ENCODE measurements around the gene CCDC93. TPM values are rescaled to one million over a fixed set of nuclear protein-coding genes. Genes with fewer than 3 reads are reported as not detected.

The CCDC93 gene
- total RNA-seq, 1 donor from 2014 or later: 37.0 TPM

DNA sequence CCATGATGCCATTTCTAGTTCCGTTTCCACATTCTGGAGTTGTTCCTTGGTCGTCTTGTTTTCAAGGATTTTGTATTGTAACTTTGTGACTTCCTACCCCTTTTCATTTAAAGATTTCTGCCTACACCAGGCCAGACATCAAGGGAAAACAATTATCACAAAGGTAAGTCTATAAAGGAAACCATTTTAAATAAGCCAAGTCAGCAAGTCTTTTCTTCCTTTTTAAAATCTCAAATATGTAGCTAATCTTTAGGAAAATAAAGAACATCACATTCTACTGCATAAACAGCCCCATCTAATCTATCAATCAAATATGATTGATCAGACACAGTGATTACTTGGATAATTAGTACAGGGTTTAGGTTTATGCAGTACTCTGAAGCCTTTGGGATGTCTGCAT is 38.6 kb upstream of the CCDC93 start:
- Mint-ChIP-seq H3K27me3 (ENCODE audit: low read depth) (peaks cover 57% of the 10 kb centered on the region), H3K4me3 (ENCODE audit: low read depth) (no peak overlapping the region), H3K27ac (no peak overlapping the region), H3K36me3 (ENCODE audit: low read depth) (no peaks in the 10 kb centered on the region), H3K9me3 (no peaks in the 10 kb centered on the region), H3K4me1 (ENCODE audit: low read depth) (peaks cover 4% of the 10 kb centered on the region)
- DNase-seq (ENCODE audit: low spot score): no peak
- intact Hi-C loops (cut with micrococcal nuclease): no loop called here

DNA sequence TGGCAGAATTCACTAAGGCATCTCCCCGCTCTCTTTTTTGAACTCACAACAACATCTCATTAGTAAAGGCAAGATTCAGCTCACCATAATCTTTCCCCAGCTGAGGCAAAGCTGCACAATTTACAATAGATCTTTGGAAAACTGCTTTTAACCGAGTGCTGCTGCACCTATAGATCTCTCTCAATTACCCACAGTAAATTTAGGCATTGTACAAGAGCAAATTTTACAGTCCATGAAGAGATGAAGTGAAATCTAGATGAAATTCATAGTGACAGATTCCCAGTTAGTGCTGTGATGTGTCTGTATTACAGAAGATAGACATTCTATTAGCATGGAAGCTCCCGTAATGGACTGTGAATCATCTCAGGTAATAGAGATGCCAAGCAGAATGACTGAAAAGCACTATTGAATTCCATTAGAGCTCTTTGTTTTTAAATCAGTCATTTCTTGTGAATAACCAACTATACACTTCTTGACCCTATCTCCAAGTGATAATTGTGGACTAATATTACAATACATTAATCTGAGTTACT is 38.0 kb upstream of the CCDC93 start:
- H3K4me1 Mint-ChIP-seq (ENCODE audit: low read depth): peaks cover 9% of the 10 kb centered on the region
- no peak overlapping the region for H3K4me3 Mint-ChIP-seq (ENCODE audit: low read depth)
- H3K27me3 Mint-ChIP-seq (ENCODE audit: low read depth): peaks cover 58% of the 10 kb centered on the region
- H3K36me3 Mint-ChIP-seq (ENCODE audit: low read depth): no peaks in the 10 kb centered on the region
- no peak overlapping the region for H3K27ac Mint-ChIP-seq
- no peak for DNase-seq (ENCODE audit: low spot score)
- H3K9me3 Mint-ChIP-seq: no peaks in the 10 kb centered on the region
- intact Hi-C loops (cut with micrococcal nuclease): no loop called here

DNA sequence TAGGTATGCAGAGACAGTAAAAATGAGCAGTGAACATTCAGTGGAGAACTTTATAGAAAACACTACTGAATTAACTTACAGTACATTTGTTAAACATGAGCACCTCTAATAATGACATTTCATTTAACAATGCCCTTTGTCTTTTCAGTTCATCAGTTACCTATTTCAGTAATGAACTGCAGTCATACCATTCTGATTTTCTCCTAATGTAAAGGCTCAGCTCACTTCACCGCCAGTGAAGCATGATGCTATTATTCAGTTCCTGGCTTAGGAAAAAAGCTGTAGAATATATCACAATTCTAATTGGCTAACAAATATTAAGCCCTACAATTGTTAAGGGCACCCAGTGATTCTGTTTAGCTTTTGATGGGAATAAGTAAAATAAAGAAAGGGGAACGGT is 37.1 kb upstream of the CCDC93 start:
- H3K4me1 Mint-ChIP-seq (ENCODE audit: low read depth): peaks cover 9% of the 10 kb centered on the region
- DNase-seq (ENCODE audit: low spot score): no peak
- no peaks in the 10 kb centered on the region for H3K9me3 Mint-ChIP-seq
- intact Hi-C loops (cut with micrococcal nuclease): no loop called here
- H3K36me3 Mint-ChIP-seq (ENCODE audit: low read depth): no peaks in the 10 kb centered on the region
- no peak overlapping the region for H3K4me3 Mint-ChIP-seq (ENCODE audit: low read depth)
- no peak overlapping the region for H3K27ac Mint-ChIP-seq
- H3K27me3 Mint-ChIP-seq (ENCODE audit: low read depth): peaks cover 58% of the 10 kb centered on the region

DNA sequence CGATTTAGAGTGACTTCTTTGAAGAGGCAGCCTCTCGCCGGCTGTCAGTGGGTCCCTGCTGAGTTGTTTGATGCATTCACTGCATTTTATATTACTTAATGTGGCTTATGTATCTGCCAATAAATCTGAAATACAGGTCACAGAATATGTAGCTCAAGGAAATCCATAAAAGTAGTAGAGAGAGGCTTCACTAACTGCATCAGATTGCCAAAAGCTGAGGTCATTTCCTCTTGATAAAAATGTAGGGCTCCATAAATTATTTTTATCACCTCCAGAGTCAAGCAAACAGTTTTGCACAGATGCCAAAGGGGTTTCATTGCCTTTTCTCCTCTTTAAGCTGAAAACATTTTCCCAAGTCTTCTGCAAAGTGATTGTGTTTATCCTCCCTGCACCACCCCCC is 36.5 kb upstream of the CCDC93 start:
- H3K9me3 Mint-ChIP-seq: no peaks in the 10 kb centered on the region
- H3K27me3 Mint-ChIP-seq (ENCODE audit: low read depth): peaks cover 55% of the 10 kb centered on the region
- no peak overlapping the region for H3K4me3 Mint-ChIP-seq (ENCODE audit: low read depth)

GRCh38 chr2:118049816-118050140 is 35.9 kb upstream of the CCDC93 start:
- Mint-ChIP-seq H3K9me3 (no peaks in the 10 kb centered on the region), H3K4me1 (ENCODE audit: low read depth) (peaks cover 9% of the 10 kb centered on the region), H3K4me3 (ENCODE audit: low read depth) (no peak overlapping the region), H3K27me3 (ENCODE audit: low read depth) (peaks cover 50% of the 10 kb centered on the region), H3K36me3 (ENCODE audit: low read depth) (no peaks in the 10 kb centered on the region), H3K27ac (no peak overlapping the region)
- no peak for DNase-seq (ENCODE audit: low spot score)
- intact Hi-C loops (cut with micrococcal nuclease): loop anchor here (5.0 kb wide), 2 partner anchors 153 to 173 kb away; no protein-coding TSS in a partner anchor

More for the DNA sequence above, 36.5 kb upstream of the CCDC93 start:
- DNase-seq (ENCODE audit: low spot score): no peak
- Mint-ChIP-seq H3K4me1 (ENCODE audit: low read depth) (peaks cover 9% of the 10 kb centered on the region), H3K27ac (no peak overlapping the region), H3K36me3 (ENCODE audit: low read depth) (no peaks in the 10 kb centered on the region)
- intact Hi-C loops (cut with micrococcal nuclease): no loop called here

DNA sequence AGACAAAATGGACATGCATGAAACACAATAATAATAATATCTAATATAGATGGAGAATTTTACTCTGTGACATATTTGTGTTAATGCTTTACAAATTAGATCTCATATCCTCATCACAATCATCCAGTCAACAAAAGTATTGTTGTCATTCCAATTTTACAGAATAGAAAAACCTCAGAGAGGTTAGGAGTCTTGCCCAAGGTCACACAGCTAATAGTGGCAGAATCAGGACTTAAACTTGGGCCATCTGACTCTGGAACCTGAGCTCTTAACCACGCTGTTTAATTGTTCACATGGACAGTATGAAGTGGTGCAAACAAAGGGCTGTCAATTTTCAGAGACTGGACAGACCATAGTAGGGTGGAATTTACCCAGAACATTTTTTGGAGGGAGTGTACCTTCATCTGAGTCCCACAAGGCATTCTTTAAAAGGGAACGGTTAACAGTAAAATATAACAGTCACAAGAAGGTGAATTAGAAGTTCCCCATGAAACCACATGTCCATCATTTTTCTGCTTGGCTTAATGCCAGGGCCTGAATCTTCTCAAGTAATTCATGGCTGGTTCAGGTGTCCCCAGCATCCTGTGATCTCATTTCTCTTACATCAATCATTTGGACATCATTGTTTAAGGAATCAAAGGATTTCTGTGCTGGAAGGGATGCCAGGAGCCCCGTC is 35.4 kb upstream of the CCDC93 start:
- Mint-ChIP-seq H3K4me3 (ENCODE audit: low read depth) (no peak overlapping the region), H3K36me3 (ENCODE audit: low read depth) (no peaks in the 10 kb centered on the region), H3K27me3 (ENCODE audit: low read depth) (peaks cover 50% of the 10 kb centered on the region), H3K27ac (no peak overlapping the region), H3K4me1 (ENCODE audit: low read depth) (peaks cover 9% of the 10 kb centered on the region), H3K9me3 (no peaks in the 10 kb centered on the region)
- no peak for DNase-seq (ENCODE audit: low spot score)
- intact Hi-C loops (cut with micrococcal nuclease): loop anchor here (5.0 kb wide), 2 partner anchors 153 to 173 kb away; no protein-coding TSS in a partner anchor

- H3K36me3 Mint-ChIP-seq (ENCODE audit: low read depth): no peaks in the 10 kb centered on the region
Observed at GRCh38 chr2:118048401-118048800, 34.5 kb upstream of the CCDC93 start.

GRCh38 chr2:118047380-118047826 is 33.5 kb upstream of the CCDC93 start:
- peaks cover 9% of the 10 kb centered on the region for H3K4me1 Mint-ChIP-seq (ENCODE audit: low read depth)
- DNase-seq (ENCODE audit: low spot score): no peak
- H3K4me3 Mint-ChIP-seq (ENCODE audit: low read depth): no peak overlapping the region
- no peaks in the 10 kb centered on the region for H3K9me3 Mint-ChIP-seq
- H3K36me3 Mint-ChIP-seq (ENCODE audit: low read depth): no peaks in the 10 kb centered on the region
- H3K27me3 Mint-ChIP-seq (ENCODE audit: low read depth): peaks cover 45% of the 10 kb centered on the region
- intact Hi-C loops (cut with micrococcal nuclease): loop anchor here (2.0 to 5.0 kb wide), 4 partner anchors 13 to 175 kb away; partner anchors contain the start of gene INSIG2
- no peak overlapping the region for H3K27ac Mint-ChIP-seq

More at GRCh38 chr2:118048401-118048800, 34.5 kb upstream of the CCDC93 start:
- no peak for DNase-seq (ENCODE audit: low spot score)
- Mint-ChIP-seq H3K9me3 (no peaks in the 10 kb centered on the region), H3K27me3 (ENCODE audit: low read depth) (peaks cover 50% of the 10 kb centered on the region), H3K27ac (no peak overlapping the region), H3K4me3 (ENCODE audit: low read depth) (no peak overlapping the region), H3K4me1 (ENCODE audit: low read depth) (peaks cover 9% of the 10 kb centered on the region)
- intact Hi-C loops (cut with micrococcal nuclease): loop anchor here (5.0 kb wide), 2 partner anchors 154 to 174 kb away; no protein-coding TSS in a partner anchor

- H3K9me3 Mint-ChIP-seq: no peaks in the 10 kb centered on the region
- H3K4me3 Mint-ChIP-seq (ENCODE audit: low read depth): no peak overlapping the region
- H3K4me1 Mint-ChIP-seq (ENCODE audit: low read depth): peaks cover 9% of the 10 kb centered on the region
- intact Hi-C loops (cut with micrococcal nuclease): loop anchor here (2.0 to 5.0 kb wide), 4 partner anchors 14 to 176 kb away; partner anchors contain the start of gene INSIG2
- no peak overlapping the region for H3K27ac Mint-ChIP-seq
- peaks cover 42% of the 10 kb centered on the region for H3K27me3 Mint-ChIP-seq (ENCODE audit: low read depth)
- no peak for DNase-seq (ENCODE audit: low spot score)
- no peaks in the 10 kb centered on the region for H3K36me3 Mint-ChIP-seq (ENCODE audit: low read depth)
Observed at GRCh38 chr2:118046634-118047210, 32.9 kb upstream of the CCDC93 start.

GRCh38 chr2:118045286-118045685 is 31.4 kb upstream of the CCDC93 start:
- H3K36me3 Mint-ChIP-seq (ENCODE audit: low read depth): no peaks in the 10 kb centered on the region
- no peak overlapping the region for H3K4me3 Mint-ChIP-seq (ENCODE audit: low read depth)
- peaks cover 32% of the 10 kb centered on the region for H3K27me3 Mint-ChIP-seq (ENCODE audit: low read depth)
- peaks cover 9% of the 10 kb centered on the region for H3K4me1 Mint-ChIP-seq (ENCODE audit: low read depth)
- DNase-seq (ENCODE audit: low spot score): no peak
- intact Hi-C loops (cut with micrococcal nuclease): loop anchor here (5.0 kb wide), 2 partner anchors 157 to 177 kb away; no protein-coding TSS in a partner anchor
- no peak overlapping the region for H3K27ac Mint-ChIP-seq
- no peaks in the 10 kb centered on the region for H3K9me3 Mint-ChIP-seq

DNA sequence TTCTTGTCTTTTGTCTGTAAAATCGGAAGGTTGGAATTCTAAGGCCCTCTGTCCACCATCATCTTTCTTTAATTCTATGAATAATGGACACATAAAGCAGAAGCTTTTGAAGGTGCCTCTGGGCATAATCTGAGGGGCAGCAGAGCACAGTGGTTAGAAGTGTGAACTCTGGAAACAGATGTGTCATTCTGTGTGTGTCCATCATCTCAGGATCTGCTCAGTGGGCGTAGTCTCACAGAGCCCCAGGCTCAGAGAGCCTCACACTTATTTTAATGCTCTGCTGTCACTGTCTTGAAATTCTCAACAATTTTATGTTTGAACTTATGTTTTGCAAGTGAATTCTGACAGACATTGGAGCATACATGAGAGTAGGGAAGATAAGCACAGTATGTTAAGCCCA is 31.0 kb upstream of the CCDC93 start:
- no peak overlapping the region for H3K4me3 Mint-ChIP-seq (ENCODE audit: low read depth)
- no peak overlapping the region for H3K27ac Mint-ChIP-seq
- H3K36me3 Mint-ChIP-seq (ENCODE audit: low read depth): no peaks in the 10 kb centered on the region
- no peaks in the 10 kb centered on the region for H3K9me3 Mint-ChIP-seq
- no peak for DNase-seq (ENCODE audit: low spot score)
- intact Hi-C loops (cut with micrococcal nuclease): loop anchor here (5.0 kb wide), 2 partner anchors 157 to 177 kb away; no protein-coding TSS in a partner anchor
- peaks cover 28% of the 10 kb centered on the region for H3K27me3 Mint-ChIP-seq (ENCODE audit: low read depth)
- peaks cover 6% of the 10 kb centered on the region for H3K4me1 Mint-ChIP-seq (ENCODE audit: low read depth)

GRCh38 chr2:118044103-118044716 is 30.3 kb upstream of the CCDC93 start:
- intact Hi-C loops (cut with micrococcal nuclease): no loop called here
- peaks cover 6% of the 10 kb centered on the region for H3K4me1 Mint-ChIP-seq (ENCODE audit: low read depth)
- H3K9me3 Mint-ChIP-seq: no peaks in the 10 kb centered on the region
- no peak for DNase-seq (ENCODE audit: low spot score)
- no peak overlapping the region for H3K4me3 Mint-ChIP-seq (ENCODE audit: low read depth)
- H3K36me3 Mint-ChIP-seq (ENCODE audit: low read depth): no peaks in the 10 kb centered on the region
- H3K27me3 Mint-ChIP-seq (ENCODE audit: low read depth): peaks cover 29% of the 10 kb centered on the region
- H3K27ac Mint-ChIP-seq: peak overlapping the region; percentile 6

DNA sequence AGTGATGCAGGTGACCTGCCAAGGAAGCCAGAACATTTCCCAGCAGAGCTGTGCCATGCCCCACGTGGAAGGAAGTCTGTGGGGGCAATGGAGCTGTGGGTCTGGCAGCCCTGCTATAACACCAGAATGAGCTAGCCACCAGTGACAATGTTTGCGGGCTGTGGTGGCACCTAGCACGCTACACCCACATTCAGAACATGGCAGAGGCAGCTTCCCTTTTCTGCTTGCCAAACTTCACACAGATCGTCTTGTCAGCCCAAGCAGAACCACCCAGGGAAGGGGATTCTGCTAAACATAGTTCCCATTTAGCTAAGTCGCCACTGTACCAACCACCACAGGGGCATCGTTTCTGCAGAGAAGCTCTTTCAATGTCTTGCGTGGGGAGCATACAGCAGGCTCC is 27.0 kb upstream of the CCDC93 start:
- DNase-seq (ENCODE audit: low spot score): no peak
- intact Hi-C loops (cut with micrococcal nuclease): no loop called here
- Mint-ChIP-seq H3K36me3 (ENCODE audit: low read depth) (no peaks in the 10 kb centered on the region), H3K9me3 (peaks cover 9% of the 10 kb centered on the region), H3K4me3 (ENCODE audit: low read depth) (no peak overlapping the region), H3K27ac (no peak overlapping the region), H3K27me3 (ENCODE audit: low read depth) (peaks cover 27% of the 10 kb centered on the region), H3K4me1 (ENCODE audit: low read depth) (no peaks in the 10 kb centered on the region)

All from activated T-helper 2 cell treated with anti-CD3 and anti-CD28 coated beads, Interferon-gamma antibody, Interleukin-2, Interleukin-4, amounts not matched to agents 10 μg/mL and 5 μg/mL and 100 μg/mL, durations not matched to agents 14 hours and 24 hours and 36 hours (primary cell).